Measurements from ENCODE around the gene LBH.

GRCh38 chr2:30213907-30214463, 17.3 kb upstream of the LBH start:
- TF ChIP-seq CTCF (IDR thresholded peaks at IDR 0.05) (no peak), EP300 (IDR thresholded peaks at IDR 0.05; ENCODE audit: borderline replicate concordance in 1 of 2, low read depth in 1 of 2, low read length in 1 of 2) (no peak), POLR2AphosphoS5 (IDR thresholded peaks at IDR 0.05; ENCODE audit: low read depth, low read length) (no peak), FOXJ3 (CRISPR knock-in tag; IDR thresholded peaks at IDR 0.05) (no peak), GABPA (IDR thresholded peaks at IDR 0.05; ENCODE audit: low read depth) (no peak), PBX3 (IDR thresholded peaks at IDR 0.05) (no peak), USF2 (IDR thresholded peaks at IDR 0.05; ENCODE audit: borderline replicate concordance, low read depth, low read length) (no peak), ZBTB33 (IDR thresholded peaks at IDR 0.05; ENCODE audit: borderline replicate concordance, low read depth) (no peak), SMC3 (IDR thresholded peaks at IDR 0.05; ENCODE audit: low read depth, low read length) (no peak)

Measured in SK-N-SH (cell line).